ENCODE results near the gene POLR3GL.

POLR3GL gene

DNA sequence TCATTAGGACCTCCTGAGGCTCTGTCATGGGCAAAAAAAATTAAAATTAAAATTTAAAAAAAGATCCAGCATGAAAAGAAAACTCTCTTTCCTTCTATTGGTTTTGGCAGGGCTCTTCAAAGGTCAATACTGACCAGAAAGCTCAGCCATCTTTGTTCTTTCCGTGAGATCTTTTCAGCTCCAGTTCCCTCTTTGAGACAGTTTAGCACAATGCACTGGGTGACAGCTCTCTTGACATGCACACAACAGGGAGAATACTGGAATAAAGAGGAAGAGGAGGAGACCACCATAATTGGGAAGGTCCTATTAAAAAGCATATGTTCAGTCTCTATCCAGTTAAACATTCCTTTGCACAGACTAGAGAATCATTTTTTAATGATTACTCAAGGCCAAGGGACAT is 13.0 kb upstream of the POLR3GL start:
- FAIRE-seq, result no peak

DNA sequence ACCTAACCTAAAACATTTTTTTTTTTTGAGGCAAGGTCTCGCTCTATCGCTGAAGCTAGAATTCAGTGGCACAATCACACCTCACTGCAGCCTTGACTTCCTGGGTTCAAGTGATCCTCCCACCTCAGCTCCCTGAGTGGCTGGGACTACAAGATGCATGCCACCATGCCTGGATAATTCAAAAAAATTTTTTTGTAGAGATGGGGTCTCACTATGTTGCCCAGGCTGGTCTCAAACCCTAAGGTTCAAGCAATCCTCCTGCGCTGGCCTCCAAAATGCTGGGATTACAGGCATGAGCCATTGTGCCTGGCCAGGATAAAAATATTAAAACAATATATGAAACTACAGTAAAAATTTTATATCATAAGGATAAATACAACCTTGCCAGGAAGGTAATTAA is 11.6 kb upstream of the POLR3GL start:
- no peak for FAIRE-seq

DNA sequence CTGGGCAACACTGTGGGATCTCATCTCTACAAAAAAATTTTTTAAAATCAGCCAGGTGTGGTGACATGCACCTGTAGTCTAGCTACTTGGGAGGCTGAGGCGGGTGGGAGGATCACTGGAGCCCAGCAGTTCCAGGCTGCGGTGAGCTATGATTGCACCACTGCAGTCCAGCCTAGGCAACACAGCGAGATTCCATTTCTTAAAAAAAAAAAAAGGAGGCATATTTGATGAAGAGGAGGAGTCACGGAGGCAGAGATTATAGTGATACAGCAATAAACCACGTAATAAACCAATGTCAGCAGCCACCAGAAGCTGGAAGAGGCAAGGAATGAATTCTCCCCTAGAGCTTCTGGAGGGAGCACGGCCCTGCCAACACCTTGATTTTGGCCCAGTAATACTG is 10.6 kb upstream of the POLR3GL start:
- no peak for FAIRE-seq

DNA sequence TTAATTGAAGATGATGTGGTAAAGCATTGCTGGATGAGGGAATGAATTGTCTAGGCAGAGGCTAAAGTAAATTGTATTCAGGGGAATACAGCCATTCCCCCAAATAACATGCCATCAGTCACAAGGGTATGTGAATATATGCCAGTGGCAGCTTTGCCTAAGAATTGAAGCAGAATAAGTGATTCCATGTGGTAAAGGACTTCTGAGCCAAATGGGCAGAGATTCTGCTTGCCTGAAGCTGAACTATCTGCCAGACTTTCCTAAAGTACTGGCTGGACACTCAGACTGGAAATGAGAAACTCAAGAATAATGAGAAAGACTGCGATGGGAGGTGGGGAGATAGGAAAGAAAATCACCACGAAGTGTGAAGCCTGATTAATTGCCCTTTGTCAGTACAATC is 9.1 kb upstream of the POLR3GL start:
- FAIRE-seq, result no peak

DNA sequence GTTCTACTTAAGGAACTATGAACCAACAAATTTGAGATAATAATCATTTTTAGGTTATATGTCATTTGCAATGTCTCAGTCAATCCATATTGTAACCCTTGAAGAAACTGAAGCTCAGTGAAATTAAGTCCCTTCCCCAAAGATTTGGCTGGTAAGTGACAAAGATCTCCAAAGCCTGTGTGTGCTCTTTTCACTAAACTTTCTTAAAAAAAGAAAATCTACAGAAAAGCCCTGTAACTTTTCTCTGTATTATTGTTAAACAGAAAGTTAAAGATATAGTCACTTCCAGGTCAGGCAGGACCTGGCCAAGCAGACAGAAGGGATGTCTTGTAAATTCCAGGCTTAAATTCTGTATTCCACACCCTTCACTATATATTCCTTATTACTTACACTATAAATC is 8.1 kb upstream of the POLR3GL start:
- no peak for FAIRE-seq

DNA sequence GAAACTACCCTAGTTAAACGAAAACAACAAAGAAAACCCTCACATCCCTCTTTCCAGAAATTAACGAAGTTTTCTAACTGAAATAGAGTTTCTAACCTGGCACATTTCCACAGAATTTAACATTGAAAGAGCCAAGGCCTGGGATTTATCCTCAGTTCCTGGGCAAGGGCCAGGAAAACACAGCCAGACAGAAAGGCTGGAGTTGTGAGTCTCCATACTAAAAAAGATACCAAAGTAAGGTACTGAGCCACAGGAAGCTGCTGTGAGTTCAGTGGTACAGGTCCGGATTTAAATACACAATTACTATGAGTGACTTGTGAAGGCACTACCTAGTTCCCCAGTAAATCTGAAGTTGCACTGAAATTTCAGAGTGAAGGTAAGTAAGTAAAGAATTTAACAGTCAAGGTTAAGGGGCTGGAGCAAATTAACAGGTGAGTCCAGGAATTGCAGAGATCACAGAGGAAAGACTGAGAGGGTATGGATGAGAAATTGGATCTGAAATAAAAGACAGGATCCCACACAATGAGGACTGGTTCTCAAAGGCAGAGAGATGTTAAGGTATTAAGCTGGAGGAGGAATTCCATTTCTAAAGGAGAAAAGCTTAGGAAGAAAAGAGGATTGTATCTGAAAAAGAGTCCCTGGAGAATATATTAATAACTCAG is 7.6 kb upstream of the POLR3GL start:
- no peak for FAIRE-seq

DNA sequence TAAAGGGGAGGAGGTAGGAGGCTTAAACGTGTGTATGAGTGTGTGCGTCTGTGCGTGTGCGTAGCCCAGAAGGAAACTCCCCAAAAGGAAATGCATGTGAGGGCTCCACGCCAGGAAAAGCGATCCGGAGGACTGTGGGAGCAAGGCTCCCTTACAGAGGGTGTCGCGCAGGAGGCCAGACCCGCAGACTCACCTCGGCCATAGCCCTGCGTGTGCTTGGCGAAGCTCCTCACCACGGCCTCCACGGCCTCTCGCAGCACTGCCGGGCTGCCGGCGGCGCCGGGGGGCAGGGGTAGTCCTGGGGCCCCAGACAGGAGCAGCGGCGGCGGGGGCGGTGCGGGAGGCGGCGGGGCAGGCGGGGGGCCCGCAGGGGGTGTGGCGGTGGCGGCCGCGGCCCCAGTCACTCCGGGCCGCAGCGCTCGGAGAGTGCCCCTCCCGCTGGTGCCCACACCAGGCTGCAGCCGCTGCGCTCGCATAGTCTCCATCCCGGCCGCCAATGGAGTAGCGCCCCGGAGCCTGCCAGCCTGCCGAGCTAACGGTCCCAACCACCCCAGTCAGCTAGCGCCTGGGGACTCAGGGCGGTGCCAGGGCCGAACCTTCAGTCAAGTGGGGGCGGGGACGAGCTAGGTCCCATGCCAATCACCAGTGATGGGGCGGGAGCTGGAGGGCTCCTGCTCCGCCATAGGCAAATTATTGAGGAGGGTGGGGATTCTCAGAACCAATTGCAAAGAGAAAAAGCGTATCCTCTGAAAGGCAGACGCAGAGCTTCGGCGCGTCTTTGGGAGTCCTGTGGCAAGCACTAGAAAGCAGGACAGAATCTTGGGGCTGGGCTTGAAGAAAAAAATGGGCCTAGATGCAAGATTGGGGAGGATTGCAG is 6.8 kb upstream of the POLR3GL start, which contains the start of gene LIX1L:
TSS of gene LIX1L (minus strand) at position 575 of the 877 bp plus-strand sequence. CDS start at position 485, 90 bp downstream.
- peak; percentile 99 for FAIRE-seq

DNA sequence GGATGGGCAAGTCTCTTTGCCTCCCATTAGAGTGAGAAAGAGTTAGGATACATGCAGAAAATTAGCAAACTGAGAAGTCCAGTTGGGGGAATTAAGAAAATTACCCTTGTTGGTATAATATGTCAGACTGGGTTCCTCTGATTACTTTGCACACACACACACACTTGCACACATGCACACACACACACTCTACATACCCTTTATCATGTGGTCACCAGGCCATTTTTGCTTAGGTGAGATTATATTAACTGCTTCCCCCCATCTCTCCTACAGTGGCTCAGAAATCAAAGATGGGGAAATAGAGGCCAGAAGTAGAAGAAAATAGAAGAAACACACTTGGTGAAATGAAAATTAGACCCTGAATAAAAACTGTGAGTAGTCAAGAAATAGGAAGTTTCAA is 5.8 kb upstream of the POLR3GL start:
- FAIRE-seq, result no peak

DNA sequence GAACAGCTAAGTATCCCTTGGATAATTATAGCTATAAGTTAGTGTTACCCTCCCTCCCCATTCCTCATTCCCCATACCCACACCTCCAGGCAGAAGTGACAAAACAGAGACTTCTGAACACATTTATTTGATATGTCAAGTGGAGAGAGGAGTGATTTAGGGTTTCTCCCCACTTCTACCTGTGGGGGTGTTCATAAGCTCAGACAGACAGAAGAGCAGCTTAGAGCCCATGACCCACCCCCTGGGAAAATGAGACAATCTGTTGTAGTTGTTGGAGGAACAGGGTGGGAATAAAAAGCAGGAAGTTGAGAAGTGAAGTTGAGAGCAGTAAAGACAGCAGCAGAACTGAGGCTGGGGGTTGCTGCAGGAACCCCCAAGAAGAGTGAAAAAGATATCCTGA is 5.2 kb upstream of the POLR3GL start:
- no peak for FAIRE-seq

DNA sequence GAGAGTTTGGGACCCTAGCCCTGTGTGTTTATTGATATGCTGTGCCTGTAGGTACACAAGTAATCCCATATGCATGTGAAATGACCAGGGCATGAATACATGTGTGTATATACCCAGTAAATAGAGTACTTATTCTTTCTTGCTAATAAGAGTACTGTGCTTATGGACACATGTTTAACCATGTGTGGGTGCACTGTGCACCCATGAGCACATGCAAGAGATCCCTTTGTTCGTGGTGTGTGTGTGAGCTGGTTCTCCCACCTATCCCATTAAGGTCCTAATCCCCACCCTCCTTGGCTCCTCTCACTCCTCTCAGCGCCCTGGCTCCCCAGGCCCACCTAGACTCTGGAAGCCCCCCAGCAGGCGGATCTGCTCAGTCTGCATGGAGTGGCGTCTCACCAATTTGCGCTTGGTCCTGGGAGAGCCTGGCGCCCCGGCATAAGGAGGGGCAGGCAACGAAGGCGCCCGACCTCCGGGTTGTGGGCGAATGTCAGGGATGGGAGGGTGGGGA is 4.5 kb upstream of the POLR3GL start:
- no peak for FAIRE-seq

DNA sequence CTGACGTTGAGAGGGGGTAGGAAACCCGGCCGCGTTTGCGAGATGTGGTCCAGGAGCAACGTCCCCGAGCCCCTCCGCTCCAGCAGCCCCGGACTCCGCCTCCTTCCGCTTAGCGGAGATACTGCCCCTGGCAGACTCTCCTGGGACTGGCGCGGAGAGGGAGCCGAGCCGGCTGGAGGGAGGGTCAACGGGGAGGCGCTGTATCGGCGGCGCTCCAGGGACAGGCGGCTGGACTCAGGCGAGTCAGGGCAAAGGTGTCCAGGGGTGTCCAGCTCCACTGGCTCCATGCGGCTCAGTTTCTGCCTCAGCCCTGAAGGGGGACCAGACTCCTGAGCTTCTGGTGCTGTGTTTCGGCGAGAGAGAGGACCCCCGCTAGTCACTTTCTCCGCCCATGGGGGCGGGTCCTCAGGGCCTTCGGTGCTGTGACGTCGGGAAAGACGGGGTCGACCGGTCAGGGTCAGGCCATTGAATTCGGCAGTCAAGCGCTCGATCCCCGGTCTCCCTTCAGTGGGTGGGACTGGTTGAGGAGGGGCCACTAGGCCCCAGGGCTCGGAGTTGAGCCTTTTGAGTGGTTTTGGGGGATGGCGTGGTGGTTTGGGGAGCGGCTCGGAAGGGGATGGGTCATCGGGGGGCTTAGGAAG is 3.9 kb upstream of the POLR3GL start:
- FAIRE-seq, result no peak

DNA sequence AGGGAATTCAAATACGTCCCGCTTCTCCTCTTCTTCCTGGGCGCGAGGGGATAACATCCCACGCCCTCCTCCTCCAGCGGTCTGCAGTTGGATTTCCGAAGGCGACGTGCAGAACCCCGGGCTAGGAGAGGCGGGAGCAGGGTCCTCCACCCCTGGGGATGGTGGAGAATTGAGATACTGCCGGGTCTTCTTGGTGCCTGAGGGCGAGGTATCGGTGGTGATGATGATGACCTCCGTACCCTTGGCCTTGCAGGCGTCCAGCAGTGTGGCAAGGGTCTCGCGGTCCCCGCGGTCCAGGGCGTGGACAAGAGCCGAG is 3.4 kb upstream of the POLR3GL start:
- FAIRE-seq, result no peak

DNA sequence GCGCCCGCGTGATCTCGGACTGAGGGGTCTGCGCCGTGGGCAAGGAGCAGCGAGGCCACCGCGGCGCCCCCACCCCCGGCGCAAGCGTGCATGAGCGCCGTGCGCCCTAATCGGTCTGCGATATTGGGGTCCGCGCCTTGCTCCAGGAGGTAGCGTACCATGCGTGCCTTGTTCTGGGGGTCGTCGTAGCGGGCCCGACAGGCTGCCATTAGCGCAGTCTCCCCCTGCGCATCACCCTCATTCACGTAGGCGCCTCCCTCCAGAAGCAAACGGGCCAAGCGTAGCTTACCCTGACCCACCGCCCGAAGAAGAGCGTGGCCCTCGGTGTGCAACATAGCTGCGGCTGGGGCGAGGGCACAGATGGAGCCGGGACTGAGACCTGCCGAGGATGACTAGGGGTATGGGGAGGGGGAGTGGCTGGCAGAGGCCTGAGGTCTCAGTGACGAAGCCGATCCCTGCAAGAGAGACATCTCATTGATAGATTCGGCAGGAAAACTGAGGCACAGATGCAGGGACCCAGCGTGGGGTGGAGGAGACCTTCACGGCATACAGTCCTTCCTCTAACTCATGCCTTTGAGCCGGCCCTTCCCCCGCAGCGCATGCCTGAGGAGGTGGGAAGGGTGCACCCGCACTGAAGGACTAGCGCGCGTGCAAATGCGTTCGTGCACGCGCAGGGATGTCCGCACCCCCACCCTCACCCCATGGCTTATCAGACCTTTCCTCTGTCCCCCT is 2.9 kb upstream of the POLR3GL start:
- no peak for FAIRE-seq

DNA sequence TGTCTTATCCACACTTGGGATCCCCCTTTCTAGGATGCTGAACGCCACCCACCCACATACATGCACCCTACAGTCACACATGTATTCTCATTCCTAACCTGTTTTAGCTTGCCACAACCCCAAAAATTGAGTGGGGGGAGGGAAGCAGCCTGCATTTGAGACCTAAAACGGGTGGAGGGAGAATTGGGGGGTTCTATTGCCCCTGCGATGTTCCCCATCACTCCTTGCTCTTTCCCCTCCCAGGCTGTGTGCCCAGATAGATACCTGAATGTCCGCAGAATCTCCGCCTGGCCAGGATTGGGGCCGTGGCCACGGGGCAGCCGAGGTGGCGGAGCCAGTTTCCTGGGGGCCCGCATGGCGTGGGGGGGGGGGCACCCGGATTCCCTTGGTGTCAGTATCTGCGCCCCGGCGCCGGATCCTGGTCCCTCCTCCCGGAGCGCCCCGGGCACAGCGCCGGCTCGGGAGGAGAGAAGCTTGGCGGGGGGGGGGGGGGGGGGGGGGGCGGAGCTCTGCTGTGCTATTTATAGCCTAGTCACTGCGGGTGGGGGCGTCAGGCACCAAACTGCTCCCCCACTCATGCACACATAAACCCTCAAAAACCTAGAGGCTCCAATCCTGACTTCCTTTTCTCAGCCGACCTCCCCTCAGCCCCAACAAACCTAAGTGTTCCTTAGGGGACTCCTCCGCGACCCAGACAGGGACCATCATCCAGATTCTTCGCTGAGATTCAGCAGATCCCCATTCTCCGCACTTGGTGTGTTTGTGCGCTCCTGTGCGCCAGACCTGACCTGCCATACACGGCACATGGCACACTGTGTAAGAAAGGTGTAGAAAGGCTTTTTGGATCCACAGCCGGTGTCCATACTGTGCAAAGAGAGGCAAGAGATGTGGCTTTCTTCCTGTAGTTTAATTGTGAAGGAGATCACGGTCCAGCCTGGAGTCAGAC is 2.1 kb upstream of the POLR3GL start:
- no peak for FAIRE-seq

DNA sequence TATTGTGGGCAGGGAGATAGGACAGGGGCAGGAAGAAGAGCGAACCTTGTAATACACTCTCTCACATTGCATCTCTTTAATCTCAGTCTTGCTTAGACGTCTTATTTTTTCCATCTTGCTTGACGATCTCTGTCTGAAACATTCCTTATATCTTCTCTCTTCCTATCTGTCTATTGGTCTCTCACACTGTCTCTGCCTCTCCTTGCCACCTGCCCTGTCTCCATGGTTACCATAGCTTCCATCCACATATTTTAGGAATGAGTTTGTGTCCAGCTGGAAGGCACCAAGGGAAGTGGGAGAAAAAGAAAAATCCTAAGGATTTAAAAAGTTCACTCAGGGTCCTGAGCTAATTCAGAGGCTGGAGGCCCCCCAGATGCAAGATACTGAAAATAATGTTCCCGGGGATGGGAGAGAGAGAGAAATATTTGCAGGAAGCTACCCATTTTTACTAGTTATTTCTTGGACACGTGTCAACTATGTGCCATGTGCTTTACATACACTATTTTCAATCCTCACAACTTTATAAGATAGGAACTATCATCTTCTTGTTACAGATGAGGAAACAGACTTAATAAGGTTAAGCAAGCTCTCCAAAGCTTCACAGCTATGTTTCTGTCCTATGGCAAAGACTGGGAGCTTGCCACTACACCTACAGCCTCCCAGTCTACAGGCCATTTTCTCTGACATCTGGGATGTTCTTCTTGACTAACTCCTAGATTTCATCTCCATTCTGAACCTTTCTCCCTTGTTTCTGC is 1.0 kb upstream of the POLR3GL start:
- FAIRE-seq, result no peak

DNA sequence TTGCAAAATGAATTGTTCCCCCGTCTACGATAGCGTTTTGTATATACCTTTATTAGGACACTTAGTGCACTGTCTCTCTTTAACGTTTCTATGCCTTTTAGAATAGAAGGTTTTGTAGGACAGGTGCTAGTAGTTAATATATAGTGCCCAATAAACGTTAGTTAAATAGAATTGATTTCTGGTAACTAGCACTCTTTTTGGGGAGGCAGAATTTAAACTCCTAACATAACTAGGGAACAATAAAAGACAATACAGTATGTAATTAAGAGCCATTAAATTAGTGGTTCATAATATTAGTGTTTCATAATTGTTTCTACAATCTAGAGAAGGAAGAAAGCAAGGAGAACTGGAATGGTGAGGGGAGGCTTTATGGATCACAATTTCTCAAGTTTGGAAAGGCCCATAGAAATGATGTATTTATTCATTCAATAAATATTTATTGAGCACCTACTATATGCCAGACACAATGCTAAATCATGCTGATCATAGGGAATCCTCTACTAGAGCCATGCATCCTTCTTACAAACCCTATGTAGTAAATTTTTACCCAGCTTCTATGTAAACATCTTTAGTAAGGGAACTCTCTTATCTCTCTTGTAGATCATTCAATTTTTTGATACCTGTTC is 742 bp downstream of the POLR3GL start:
- FAIRE-seq, result no peak

DNA sequence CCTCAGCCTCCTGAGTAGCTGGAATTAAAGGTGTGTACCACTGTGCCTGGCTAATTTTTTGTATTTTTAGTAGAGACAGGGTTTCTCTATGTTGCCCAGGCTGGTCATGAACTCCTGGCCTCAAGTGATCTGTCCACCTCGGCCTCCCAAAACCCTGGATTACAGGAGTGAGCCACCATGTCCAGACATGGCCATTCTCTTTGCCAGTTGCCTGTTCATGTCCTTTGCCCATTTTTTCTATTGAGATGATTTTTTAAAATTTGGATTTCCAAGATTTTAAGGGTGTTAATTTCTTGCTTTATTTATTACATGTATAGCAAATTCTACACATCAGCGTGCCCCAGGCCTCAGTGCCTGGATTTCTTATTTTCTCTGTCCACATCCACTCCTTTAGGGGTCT is 2.8 kb downstream of the POLR3GL start:
- FAIRE-seq, result no peak

DNA sequence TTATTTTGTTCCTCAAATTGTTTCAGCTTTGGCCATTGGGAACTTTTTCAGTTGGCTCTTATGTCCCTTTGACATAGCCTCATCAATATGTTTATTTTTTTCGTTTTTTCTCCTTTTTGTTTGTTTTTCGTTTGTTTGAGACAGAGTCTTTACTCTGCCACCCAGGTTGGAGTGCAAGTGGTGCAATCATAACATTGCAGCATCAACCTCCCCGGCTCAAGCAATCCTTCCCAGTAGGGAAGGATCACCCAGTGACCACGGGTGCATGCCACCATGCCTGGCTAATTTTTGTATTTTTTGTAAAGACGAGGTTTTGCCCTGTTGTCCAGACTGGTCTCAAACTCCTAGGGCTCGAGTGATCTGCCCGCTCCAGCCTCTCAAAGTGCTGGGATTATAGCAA is 8.1 kb downstream of the POLR3GL start:
- FAIRE-seq, result no peak

DNA sequence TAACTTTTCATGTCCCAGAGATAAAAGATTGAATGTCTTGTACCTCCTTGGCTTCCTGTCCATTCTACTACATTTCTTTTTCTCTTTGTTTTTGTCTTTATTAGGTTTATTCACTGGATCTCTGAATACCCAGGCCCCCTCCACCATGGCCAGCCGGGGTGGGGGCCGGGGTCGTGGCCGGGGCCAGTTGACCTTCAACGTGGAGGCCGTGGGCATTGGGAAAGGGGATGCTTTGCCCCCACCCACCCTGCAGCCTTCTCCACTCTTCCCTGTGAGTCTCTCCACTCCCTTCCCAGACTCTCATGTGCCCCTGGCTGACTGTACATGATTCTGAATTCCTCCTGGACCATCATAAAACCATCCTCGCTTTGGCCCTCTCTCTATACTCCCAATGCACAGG is 10.2 kb downstream of the POLR3GL start:
- FAIRE-seq, result no peak

DNA sequence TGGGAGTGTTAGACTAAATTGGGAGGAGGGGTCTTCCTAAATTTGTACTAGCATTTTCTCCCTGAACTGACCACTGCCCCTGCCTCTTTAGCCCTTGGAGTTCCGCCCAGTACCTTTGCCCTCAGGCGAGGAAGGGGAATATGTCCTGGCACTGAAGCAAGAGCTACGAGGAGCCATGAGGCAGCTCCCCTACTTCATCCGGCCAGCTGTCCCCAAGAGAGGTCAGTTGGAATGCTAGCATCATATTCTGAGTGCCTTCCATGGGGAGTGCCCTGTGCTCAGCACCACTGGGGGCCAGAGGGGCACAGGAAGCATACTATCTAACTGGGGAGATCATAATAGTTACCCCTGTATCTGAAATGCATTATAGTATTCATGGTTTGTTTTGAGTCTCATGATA is 10.7 kb downstream of the POLR3GL start:
- FAIRE-seq, result no peak

DNA sequence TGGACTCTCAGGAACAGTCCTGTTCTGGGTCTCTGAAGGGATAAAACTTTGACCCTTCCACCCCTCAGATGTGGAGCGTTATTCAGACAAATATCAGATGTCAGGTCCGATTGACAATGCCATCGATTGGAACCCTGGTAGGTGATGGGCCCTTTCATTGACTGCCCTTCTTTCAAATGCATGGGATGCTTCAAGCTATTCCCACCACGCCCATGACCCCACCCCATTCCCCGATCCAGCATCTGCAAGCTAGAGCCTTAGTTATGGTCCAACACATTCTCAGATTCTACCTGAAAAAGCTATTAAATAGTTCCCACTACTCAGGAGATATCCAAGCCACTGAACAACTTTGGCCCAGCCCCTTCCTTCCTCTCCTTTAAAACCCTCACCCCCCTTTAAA is 12.5 kb downstream of the POLR3GL start:
- no peak for FAIRE-seq
